CD4-positive, alpha-beta T cell treated with Interleukin-4 for 1 hour (primary cell): Measurements from ENCODE around the gene MPP3.
"Not testable (repeated sequence)": the region's sequence is repeated elsewhere in the genome, so short reads cannot be mapped to it uniquely, and the experiment has no call there.

Experiments used
- DNase-seq, 2 donors: peaks; one replicate each; pipeline ENCODE4 v3.0.0-alpha.2; 2020 to 2022

The MPP3 gene, protein sequence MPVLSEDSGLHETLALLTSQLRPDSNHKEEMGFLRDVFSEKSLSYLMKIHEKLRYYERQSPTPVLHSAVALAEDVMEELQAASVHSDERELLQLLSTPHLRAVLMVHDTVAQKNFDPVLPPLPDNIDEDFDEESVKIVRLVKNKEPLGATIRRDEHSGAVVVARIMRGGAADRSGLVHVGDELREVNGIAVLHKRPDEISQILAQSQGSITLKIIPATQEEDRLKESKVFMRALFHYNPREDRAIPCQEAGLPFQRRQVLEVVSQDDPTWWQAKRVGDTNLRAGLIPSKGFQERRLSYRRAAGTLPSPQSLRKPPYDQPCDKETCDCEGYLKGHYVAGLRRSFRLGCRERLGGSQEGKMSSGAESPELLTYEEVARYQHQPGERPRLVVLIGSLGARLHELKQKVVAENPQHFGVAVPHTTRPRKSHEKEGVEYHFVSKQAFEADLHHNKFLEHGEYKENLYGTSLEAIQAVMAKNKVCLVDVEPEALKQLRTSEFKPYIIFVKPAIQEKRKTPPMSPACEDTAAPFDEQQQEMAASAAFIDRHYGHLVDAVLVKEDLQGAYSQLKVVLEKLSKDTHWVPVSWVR

GRCh38 chr17:43832976-43833829, at the start of gene MPP3:
TSS of gene MPP3 (minus strand) at chr17:43833146. CDS start at chr17:43831906, 1,240 bp downstream.
- peak; percentile 25 to 46 for DNase-seq

GRCh38 chr17:43881758-43882505, 49.0 kb upstream of the MPP3 start:
- no peak for DNase-seq

DNA sequence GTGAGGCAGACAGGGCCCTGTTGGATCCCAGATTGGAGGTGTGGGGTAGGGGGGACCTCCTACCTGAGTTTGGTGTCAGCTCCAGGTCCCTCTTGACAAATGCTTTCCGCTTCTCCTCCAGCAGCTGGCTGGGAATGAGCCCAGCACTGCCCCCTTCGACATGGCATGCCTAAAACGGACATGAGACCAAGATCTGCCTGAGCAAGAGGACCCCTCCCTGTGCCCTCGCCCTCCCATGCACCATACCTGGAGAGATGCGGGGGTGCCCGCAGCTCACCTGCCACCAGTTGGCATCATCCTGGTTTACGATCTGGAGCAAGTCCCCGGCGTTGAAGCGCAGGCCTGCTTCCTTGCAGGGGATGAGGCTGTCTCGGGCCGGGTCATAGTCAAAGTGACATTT, 48.2 kb upstream of the MPP3 start:
- no peak for DNase-seq

GRCh38 chr17:43880420-43880991, 47.6 kb upstream of the MPP3 start:
- DNase-seq, result peak; percentile 33 to 50

- DNase-seq, result no peak
These were observed 46.9 kb upstream of the MPP3 start for GRCh38 chr17:43879723-43880419.

GRCh38 chr17:43878260-43879175, 45.6 kb upstream of the MPP3 start:
- DNase-seq, result peak; percentile 52 to 54

GRCh38 chr17:43877451-43878155, 44.7 kb upstream of the MPP3 start:
- no peak for DNase-seq

DNA sequence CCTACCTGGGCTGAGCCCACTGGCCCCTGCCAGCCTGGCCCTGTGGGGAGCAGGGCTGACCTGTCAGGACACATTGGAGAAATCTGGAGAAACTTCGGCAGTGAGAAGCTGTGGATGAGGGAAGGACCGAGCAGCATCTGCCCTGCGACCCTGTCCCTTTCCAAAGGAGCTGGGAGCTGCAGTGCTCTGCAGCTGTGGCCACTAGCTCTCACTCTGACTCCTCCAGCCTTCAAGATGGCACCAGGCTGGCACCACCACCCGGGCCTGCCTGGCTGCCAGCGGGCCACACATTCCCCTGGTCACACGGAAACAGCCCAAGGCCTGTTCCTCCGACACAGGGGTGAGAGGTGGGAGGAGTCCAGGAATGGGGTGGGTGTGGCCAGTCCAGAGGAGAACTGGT, 44.1 kb upstream of the MPP3 start:
- DNase-seq, result no peak

DNA sequence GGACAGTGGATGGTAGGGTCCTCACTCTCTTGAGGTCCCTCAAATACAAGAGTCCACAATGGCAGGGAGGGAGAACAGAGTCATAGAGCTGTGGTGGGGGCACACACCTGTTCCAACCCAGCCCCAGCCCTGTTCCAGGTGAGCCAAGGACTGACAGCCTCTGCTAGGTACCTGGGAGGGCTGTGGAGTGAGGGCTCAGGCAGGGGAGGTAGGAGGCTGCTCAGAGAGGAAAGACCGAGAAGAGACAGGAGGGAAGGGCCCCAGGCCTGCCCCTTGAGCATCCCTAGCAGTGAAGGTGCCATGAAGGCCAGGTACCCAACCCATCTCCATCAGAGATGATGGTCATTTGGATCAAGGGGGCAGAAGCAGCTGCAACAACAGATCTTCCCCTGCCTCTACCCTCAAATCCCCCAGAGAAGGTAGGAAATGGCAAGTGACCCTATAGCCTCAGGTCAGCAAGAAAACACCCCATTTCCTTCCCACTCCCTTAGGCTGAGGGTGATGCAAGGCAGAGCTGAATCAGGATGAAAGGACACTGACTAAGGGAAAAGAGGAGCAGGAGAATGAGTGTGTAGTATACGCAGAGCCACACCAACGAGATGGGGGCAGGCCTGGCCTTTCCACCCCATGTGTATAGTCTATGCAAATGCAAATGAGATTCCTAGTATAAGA, 42.7 kb upstream of the MPP3 start:
- no peak for DNase-seq

GRCh38 chr17:43874293-43874692, 41.3 kb upstream of the MPP3 start:
- DNase-seq, result no peak

- DNase-seq, result no peak
These were observed 40.9 kb upstream of the MPP3 start for GRCh38 chr17:43873815-43874214.

- no peak for DNase-seq
These were observed 40.1 kb upstream of the MPP3 start for GRCh38 chr17:43873091-43873490.

GRCh38 chr17:43871946-43872690, 39.2 kb upstream of the MPP3 start:
- DNase-seq, result no peak

DNA sequence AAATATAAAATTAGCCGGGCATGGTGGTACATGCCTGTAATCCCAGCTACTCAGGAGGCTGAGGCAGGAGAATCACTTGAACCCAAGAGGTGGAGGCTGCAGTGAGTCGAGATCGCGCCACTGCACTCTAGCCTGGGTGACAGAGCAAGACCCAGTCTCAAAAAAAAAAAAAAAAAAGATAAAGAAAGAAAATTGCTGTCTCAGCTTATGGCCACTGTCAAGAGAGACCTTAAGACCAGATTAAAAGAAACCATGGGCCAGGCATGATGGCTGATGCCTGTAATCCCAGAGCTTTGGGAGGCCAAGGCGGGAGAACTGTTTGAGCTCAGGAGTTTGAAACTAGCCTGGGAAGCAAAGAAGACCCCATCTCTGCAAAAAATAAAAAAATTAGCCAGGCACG, 36.1 kb upstream of the MPP3 start:
- not testable (repeated sequence) for DNase-seq

GRCh38 chr17:43868226-43868994, 35.5 kb upstream of the MPP3 start:
- DNase-seq, result no peak

DNA sequence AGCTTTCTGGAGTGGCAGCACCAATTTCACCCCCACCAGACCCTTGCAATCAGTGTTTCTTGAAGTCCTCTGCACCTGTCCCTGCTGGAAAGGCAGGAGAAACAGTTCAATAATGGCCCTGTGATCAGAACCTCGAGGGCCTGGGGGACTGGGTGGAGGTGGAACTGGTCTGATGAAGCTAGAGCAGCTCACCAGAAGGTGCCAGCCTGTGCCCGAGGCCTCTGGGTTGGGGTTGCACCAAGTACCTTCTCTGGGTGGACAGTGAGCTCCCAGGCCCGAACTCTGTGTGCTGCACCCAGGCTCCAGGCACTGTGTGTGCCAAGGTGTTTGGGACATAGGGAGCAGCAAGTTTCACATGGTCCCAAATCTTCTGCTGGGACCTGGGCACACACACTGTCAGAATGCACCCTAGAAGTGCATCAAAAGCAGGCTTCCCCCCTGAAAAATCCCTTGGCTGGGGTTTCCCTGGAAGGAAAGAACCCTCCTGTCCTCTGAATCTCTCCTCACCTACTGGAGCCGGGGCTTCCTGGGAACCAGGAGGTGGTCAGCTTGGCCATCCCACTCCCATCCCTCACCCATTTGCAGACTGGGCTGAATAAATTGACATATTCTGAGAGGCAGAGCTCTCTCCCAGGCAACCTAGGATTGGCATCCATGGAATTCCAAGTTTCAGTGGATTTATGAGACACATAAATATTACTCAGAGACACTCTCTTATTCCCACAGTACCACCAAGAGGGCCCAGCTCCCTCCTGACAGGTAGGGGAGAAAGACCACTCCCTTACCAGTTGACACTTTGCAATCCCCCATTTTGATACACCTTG, 31.4 kb upstream of the MPP3 start:
- DNase-seq, result no peak

- no peak for DNase-seq
These were observed 29.0 kb upstream of the MPP3 start for GRCh38 chr17:43861960-43862359.
